ENCODE measurements around the gene CD80.

DNA sequence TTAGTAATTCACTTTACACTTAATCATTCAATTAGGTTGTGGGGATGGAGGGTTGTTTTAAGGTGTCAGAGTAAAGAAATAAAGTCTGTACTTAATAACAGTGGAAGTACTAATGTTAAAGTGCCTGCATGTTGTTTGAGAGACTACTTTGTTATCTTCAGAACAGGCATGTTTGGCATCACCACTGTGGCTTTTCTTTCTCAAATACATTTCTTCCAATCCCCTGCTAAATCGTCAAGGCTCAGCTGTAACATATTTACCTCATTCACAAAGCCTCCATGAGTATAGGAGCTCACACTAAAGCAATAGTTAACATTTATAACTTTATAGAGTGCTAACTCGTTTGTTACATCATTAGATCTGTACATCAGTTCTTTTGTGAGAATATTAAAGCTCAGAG lies 58.5 kb downstream of the CD80 start:
- TF ChIP-seq, protein P1, sequence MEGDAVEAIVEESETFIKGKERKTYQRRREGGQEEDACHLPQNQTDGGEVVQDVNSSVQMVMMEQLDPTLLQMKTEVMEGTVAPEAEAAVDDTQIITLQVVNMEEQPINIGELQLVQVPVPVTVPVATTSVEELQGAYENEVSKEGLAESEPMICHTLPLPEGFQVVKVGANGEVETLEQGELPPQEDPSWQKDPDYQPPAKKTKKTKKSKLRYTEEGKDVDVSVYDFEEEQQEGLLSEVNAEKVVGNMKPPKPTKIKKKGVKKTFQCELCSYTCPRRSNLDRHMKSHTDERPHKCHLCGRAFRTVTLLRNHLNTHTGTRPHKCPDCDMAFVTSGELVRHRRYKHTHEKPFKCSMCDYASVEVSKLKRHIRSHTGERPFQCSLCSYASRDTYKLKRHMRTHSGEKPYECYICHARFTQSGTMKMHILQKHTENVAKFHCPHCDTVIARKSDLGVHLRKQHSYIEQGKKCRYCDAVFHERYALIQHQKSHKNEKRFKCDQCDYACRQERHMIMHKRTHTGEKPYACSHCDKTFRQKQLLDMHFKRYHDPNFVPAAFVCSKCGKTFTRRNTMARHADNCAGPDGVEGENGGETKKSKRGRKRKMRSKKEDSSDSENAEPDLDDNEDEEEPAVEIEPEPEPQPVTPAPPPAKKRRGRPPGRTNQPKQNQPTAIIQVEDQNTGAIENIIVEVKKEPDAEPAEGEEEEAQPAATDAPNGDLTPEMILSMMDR (IDR thresholded peaks at IDR 0.05 in 4 of 5, conservative IDR thresholded peaks at IDR 0.05 in 1 of 5), result no peak
- TF ChIP-seq POLR2A (IDR thresholded peaks at IDR 0.05), result no peak
